Measurements from ENCODE around the gene DYNLT4. TPM values are rescaled to one million over a fixed set of nuclear protein-coding genes. Genes with fewer than 3 reads are reported as not detected.
A peak's percentile ranks its signal among the peaks of the same experiment; 100 is the strongest.

Gene DYNLT4
- total and polyA plus RNA-seq, 2 of the 13 experiments (the other 11 are each of a cell fraction or from before 2014, with no cell fraction given), result 0.77 TPM; not detected in 1

GRCh38 chr1:44775078-44775929, 31.8 kb downstream of the DYNLT4 start, which contains the start of gene RPS8 (continued):
- TF ChIP-seq NRL (CRISPR knock-in tag; IDR thresholded peaks at IDR 0.05; ENCODE audit: borderline replicate concordance) (no peak; the same call in 1 of the 2 replicates), TBX3 (IDR thresholded peaks at IDR 0.05; ENCODE audit: borderline replicate concordance) (peak; percentile 31; the same call in 1 of the 2 replicates), YEATS4 (CRISPR knock-in tag; IDR thresholded peaks at IDR 0.05; ENCODE audit: borderline replicate concordance) (peak; percentile 99), CCAR2 (optimal IDR thresholded peaks at IDR 0.05; ENCODE audit: low read depth, low read length) (no peak), CTCF (CRISPR knock-in tag; IDR thresholded peaks at IDR 0.05) (0 out of 2 replicates have a peak, but pooled peaks have one; percentile 9), SMARCE1 (IDR thresholded peaks at IDR 0.05; ENCODE audit: borderline replicate concordance) (no peak), SMC3 (IDR thresholded peaks at IDR 0.05; ENCODE audit: low read length) (no peak), ZBTB8A (CRISPR knock-in tag; IDR thresholded peaks at IDR 0.05; ENCODE audit: borderline replicate concordance, low read depth) (no peak), ZNF276 (CRISPR knock-in tag; IDR thresholded peaks at IDR 0.05; ENCODE audit: low read depth) (peak; percentile 80), RERE (CRISPR knock-in tag; IDR thresholded peaks at IDR 0.05; ENCODE audit: low read depth) (no peak), ZNF205 (CRISPR knock-in tag; IDR thresholded peaks at IDR 0.05) (peak; percentile 87; the same call in 1 of the 2 replicates), ZMYM3 (CRISPR knock-in tag; IDR thresholded peaks at IDR 0.05) (peak; percentile 22; the same call in 1 of the 2 replicates), KDM5A (IDR thresholded peaks at IDR 0.05; ENCODE audit: borderline replicate concordance, low read length) (peak; percentile 97), ADNP (CRISPR knock-in tag; IDR thresholded peaks at IDR 0.05) (no peak), ZSCAN12 (CRISPR knock-in tag; IDR thresholded peaks at IDR 0.05) (peak; percentile 68; the same call in 1 of the 2 replicates)
- TF ChIP-seq, protein P1, sequence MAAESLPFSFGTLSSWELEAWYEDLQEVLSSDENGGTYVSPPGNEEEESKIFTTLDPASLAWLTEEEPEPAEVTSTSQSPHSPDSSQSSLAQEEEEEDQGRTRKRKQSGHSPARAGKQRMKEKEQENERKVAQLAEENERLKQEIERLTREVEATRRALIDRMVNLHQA (CRISPR knock-in tag; IDR thresholded peaks at IDR 0.05), result no peak
- TF ChIP-seq, protein P2, sequence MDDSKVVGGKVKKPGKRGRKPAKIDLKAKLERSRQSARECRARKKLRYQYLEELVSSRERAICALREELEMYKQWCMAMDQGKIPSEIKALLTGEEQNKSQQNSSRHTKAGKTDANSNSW (CRISPR knock-in tag; IDR thresholded peaks at IDR 0.05; ENCODE audit: borderline replicate concordance), result no peak
- TF ChIP-seq, protein P3, sequence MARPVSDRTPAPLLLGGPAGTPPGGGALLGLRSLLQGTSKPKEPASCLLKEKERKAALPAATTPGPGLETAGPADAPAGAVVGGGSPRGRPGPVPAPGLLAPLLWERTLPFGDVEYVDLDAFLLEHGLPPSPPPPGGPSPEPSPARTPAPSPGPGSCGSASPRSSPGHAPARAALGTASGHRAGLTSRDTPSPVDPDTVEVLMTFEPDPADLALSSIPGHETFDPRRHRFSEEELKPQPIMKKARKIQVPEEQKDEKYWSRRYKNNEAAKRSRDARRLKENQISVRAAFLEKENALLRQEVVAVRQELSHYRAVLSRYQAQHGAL (CRISPR knock-in tag; IDR thresholded peaks at IDR 0.05; ENCODE audit: not compliant biosample characterization), result peak; percentile 86
